KMS-11 (cell line): ENCODE measurements around the gene PRMT7.

Experiments used
- H2AFZ ChIP-seq: fragments of 200-600 bp; sonication (generic); 2 replicates; pipeline ENCODE4 v1.6.1; 2016; ENCODE audit warnings: antibody characterized with exemption, mixed run types, low read depth
- H3K27ac ChIP-seq: fragments of 200-600 bp; sonication (generic); 2 replicates; pipeline ENCODE4 v1.6.1; 2016; ENCODE audit warnings: mild to moderate bottlenecking, mixed run types
- H3K27me3 ChIP-seq: fragments of 200-600 bp; sonication (generic); 2 replicates; pipeline ENCODE4 v1.6.1; 2017; ENCODE audit warnings: mild to moderate bottlenecking, low read depth, mixed run types, moderate library complexity; ENCODE audit not compliant: insufficient read depth
- H3K36me3 ChIP-seq: fragments of 200-600 bp; sonication (generic); 2 replicates; pipeline ENCODE4 v1.6.1; 2017; ENCODE audit warnings: mild to moderate bottlenecking, mixed run types; ENCODE audit not compliant: insufficient read depth
- H3K4me1 ChIP-seq: fragments of 200-600 bp; sonication (generic); 2 replicates; pipeline ENCODE4 v1.6.1; 2016; ENCODE audit warnings: mild to moderate bottlenecking, low read depth, mixed run types; ENCODE audit not compliant: poor library complexity, severe bottlenecking
- H3K4me2 ChIP-seq: fragments of 200-600 bp; sonication (generic); 2 replicates; pipeline ENCODE4 v1.7.0; 2016; ENCODE audit warnings: mild to moderate bottlenecking, mixed run types
- H3K4me3 ChIP-seq: fragments of 200-600 bp; sonication (generic); IDR thresholded peaks from 2 replicates; pipeline ENCODE4 v1.6.1; 2017; ENCODE audit warnings: low read depth, low read length, mixed read lengths; ENCODE audit not compliant: insufficient read depth
- H3K79me2 ChIP-seq: fragments of 200-600 bp; sonication (generic); 2 replicates; pipeline ENCODE4 v1.6.1; 2016; ENCODE audit warnings: low read depth, mixed run types; ENCODE audit not compliant: insufficient read depth
- H3K9ac ChIP-seq: fragments of 200-600 bp; sonication (generic); 2 replicates; pipeline ENCODE4 v1.6.1; 2016; ENCODE audit warnings: mild to moderate bottlenecking, mixed run types
- H4K20me1 ChIP-seq: fragments of 200-600 bp; sonication (generic); 2 replicates; pipeline ENCODE4 v1.6.1; 2016; ENCODE audit warnings: mild to moderate bottlenecking, mixed run types; ENCODE audit not compliant: insufficient read depth
- CTCF ChIP-seq: fragments of 200-600 bp; sonication (generic); conservative IDR thresholded peaks from 2 replicates; pipeline ENCODE4 v1.6.1; 2017; ENCODE audit warnings: low read depth, mild to moderate bottlenecking, antibody characterized with exemption, low read length, moderate library complexity, mixed read lengths

PRMT7 gene

GRCh38 chr16:68275611-68276191 lies 35.1 kb upstream of the PRMT7 start:
- Histone ChIP-seq H3K4me2 (no peak overlapping the region; the same call in 1 of the 2 replicates), H3K4me3 (no peak overlapping the region), H3K4me1 (peaks cover 57% of the 10 kb centered on the region), H3K79me2 (peaks cover 49% of the 10 kb centered on the region), H2AFZ (no peak overlapping the region), H3K27me3 (no peaks in the 10 kb centered on the region), H4K20me1 (peaks cover 12% of the 10 kb centered on the region; the same call in 1 of the 2 replicates), H3K27ac (peak overlapping the region; percentile 5; the same call in 1 of the 2 replicates), H3K9ac (no peak overlapping the region), H3K36me3 (peaks cover 3% of the 10 kb centered on the region; the same call in 1 of the 2 replicates)
- no peak for TF ChIP-seq CTCF

- H3K79me2 ChIP-seq, result peaks cover 48% of the 10 kb centered on the region
- no peak overlapping the region for H3K27ac ChIP-seq
- H4K20me1 ChIP-seq, result peaks cover 7% of the 10 kb centered on the region; the same call in 1 of the 2 replicates
- H3K4me2 ChIP-seq, result no peak overlapping the region
- H3K9ac ChIP-seq, result no peak overlapping the region
- TF ChIP-seq CTCF, result no peak
- no peaks in the 10 kb centered on the region for H3K36me3 ChIP-seq
- no peak overlapping the region for H2AFZ ChIP-seq
- H3K4me3 ChIP-seq, result no peak overlapping the region
- H3K4me1 ChIP-seq, result peaks cover 57% of the 10 kb centered on the region
- H3K27me3 ChIP-seq, result no peaks in the 10 kb centered on the region
These were observed 34.6 kb upstream of the PRMT7 start for GRCh38 chr16:68276223-68276622.

- H3K4me3 ChIP-seq, result no peak overlapping the region
- no peak overlapping the region for H2AFZ ChIP-seq
- TF ChIP-seq CTCF, result no peak
- H3K4me1 ChIP-seq, result peaks cover 59% of the 10 kb centered on the region
- no peak overlapping the region for H3K27ac ChIP-seq
- peaks cover under 1% of the 10 kb centered on the region; the same call in 1 of the 2 replicates for H4K20me1 ChIP-seq
- H3K79me2 ChIP-seq, result peaks cover 20% of the 10 kb centered on the region; the same call in 1 of the 2 replicates
- no peak overlapping the region for H3K4me2 ChIP-seq
- H3K9ac ChIP-seq, result no peak overlapping the region
- no peaks in the 10 kb centered on the region for H3K27me3 ChIP-seq
- H3K36me3 ChIP-seq, result no peaks in the 10 kb centered on the region
These were observed 30.9 kb upstream of the PRMT7 start for GRCh38 chr16:68279726-68280558.

GRCh38 chr16:68281368-68282063 lies 29.3 kb upstream of the PRMT7 start:
- peaks cover 4% of the 10 kb centered on the region; the same call in 1 of the 2 replicates for H4K20me1 ChIP-seq
- no peak for TF ChIP-seq CTCF
- H3K4me1 ChIP-seq, result peaks cover 56% of the 10 kb centered on the region
- no peak overlapping the region for H3K27ac ChIP-seq
- no peaks in the 10 kb centered on the region for H3K27me3 ChIP-seq
- no peak overlapping the region for H3K9ac ChIP-seq
- no peak overlapping the region for H3K4me3 ChIP-seq
- H2AFZ ChIP-seq, result no peak overlapping the region
- H3K36me3 ChIP-seq, result no peaks in the 10 kb centered on the region
- peaks cover 24% of the 10 kb centered on the region; the same call in 1 of the 2 replicates for H3K79me2 ChIP-seq
- H3K4me2 ChIP-seq, result no peak overlapping the region; the same call in 1 of the 2 replicates
